GM23338 (cell line): ENCODE results near the gene ZBTB34. TPM values are rescaled to one million over a fixed set of nuclear protein-coding genes. Genes with fewer than 3 reads are reported as not detected.

Experiments used
- ATAC-seq: fragments of 200-7000 bp; cut with Tn5 transposase; 3 replicates; pipeline ENCODE4 v1.9.1; 2020
- DNase-seq: peaks from one replicate; pipeline ENCODE4 v3.0.0-alpha.2; 2015; ENCODE audit warnings: low spot score
- H2AFZ ChIP-seq: fragments of 200-600 bp; sonication (generic); 2 replicates; pipeline ENCODE4 v1.8.0; 2016; ENCODE audit warnings: antibody characterized with exemption, mild to moderate bottlenecking, moderate library complexity
- H3F3A ChIP-seq: fragments of 200-600 bp; sonication (generic); replicated peaks from 2 replicates; pipeline ENCODE4 v1.8.0; 2017; ENCODE audit warnings: antibody characterized with exemption, mixed run types, low read depth
- H3K27ac ChIP-seq: fragments of 200-600 bp; sonication (generic); 2 replicates; pipeline ENCODE4 v1.6.1; 2016; ENCODE audit warnings: low read depth
- H3K27me3 ChIP-seq: fragments of 200-600 bp; sonication (generic); 2 replicates; pipeline ENCODE4 v1.8.0; 2016; ENCODE audit warnings: mild to moderate bottlenecking, mixed run types, moderate library complexity; ENCODE audit not compliant: insufficient read depth
- H3K36me3 ChIP-seq: fragments of 200-600 bp; sonication (generic); 2 replicates; pipeline ENCODE4 v1.8.0; 2016; ENCODE audit warnings: mild to moderate bottlenecking; ENCODE audit not compliant: insufficient read depth
- H3K4me1 ChIP-seq: fragments of 200-600 bp; sonication (generic); 2 replicates; pipeline ENCODE4 v1.8.0; 2016; ENCODE audit warnings: mild to moderate bottlenecking, moderate library complexity; ENCODE audit not compliant: insufficient read depth
- H3K4me2 ChIP-seq: fragments of 200-600 bp; sonication (generic); 2 replicates; pipeline ENCODE4 v1.7.1; 2017; ENCODE audit warnings: mixed run types
- H3K4me3 ChIP-seq: fragments of 200-600 bp; sonication (generic); 2 replicates; pipeline ENCODE4 v1.6.1; 2016; ENCODE audit warnings: mixed run types
- H3K79me2 ChIP-seq: fragments of 200-600 bp; sonication (generic); replicated peaks from 2 replicates; pipeline ENCODE4 v1.8.0; 2017; ENCODE audit warnings: mild to moderate bottlenecking; ENCODE audit not compliant: insufficient read depth
- H3K9me2 ChIP-seq: fragments of 200-600 bp; sonication (generic); 2 replicates; pipeline ENCODE4 v1.8.0; 2017; ENCODE audit not compliant: insufficient read depth
- H4K20me1 ChIP-seq: fragments of 200-600 bp; sonication (generic); replicated peaks from 2 replicates; pipeline ENCODE4 v1.8.0; 2017; ENCODE audit warnings: mild to moderate bottlenecking; ENCODE audit not compliant: insufficient read depth
- H3K27ac Mint-ChIP-seq: 2 replicates; pipeline ENCODE4 v1.8.0; 2020; ENCODE audit warnings: inconsistent platforms, mild to moderate bottlenecking, moderate library complexity, mixed read lengths
- H3K27me3 Mint-ChIP-seq: 3 replicates; pipeline ENCODE4 v1.8.0; 2022; ENCODE audit warnings: low read depth, mild to moderate bottlenecking, moderate library complexity, mixed read lengths, inconsistent platforms; ENCODE audit not compliant: insufficient read depth, poor library complexity
- H3K36me3 Mint-ChIP-seq: 3 replicates; pipeline ENCODE4 v1.8.0; 2021; ENCODE audit warnings: low read depth, mild to moderate bottlenecking, inconsistent platforms, moderate library complexity, mixed read lengths
- H3K4me1 Mint-ChIP-seq: 3 replicates; pipeline ENCODE4 v1.8.0; 2020; ENCODE audit warnings: mild to moderate bottlenecking, inconsistent platforms, mixed read lengths
- H3K4me3 Mint-ChIP-seq: 3 replicates; pipeline ENCODE4 v1.8.0; 2021; ENCODE audit warnings: moderate library complexity, mild to moderate bottlenecking, inconsistent platforms, mixed read lengths
- H3K9me3 Mint-ChIP-seq: 3 replicates; pipeline ENCODE4 v1.8.0; 2020; ENCODE audit warnings: moderate library complexity, mild to moderate bottlenecking, inconsistent platforms, mixed read lengths
- CTCF ChIP-seq, 2 experiments: fragments of 200-600 bp in 1 of 2; sonication (generic) in 1 of 2; conservative IDR thresholded peaks; 2 replicates each; pipeline versions ENCODE4 v1.5.1 to v1.6.1; 2016 to 2017; ENCODE audit warnings: antibody characterized with exemption in 2 of 2, low read depth in 2 of 2, mild to moderate bottlenecking in 2 of 2, moderate library complexity in 1 of 2
- ETS1 ChIP-seq: IDR thresholded peaks from 2 replicates; pipeline ENCODE4 v1.6.1; 2016; ENCODE audit warnings: antibody characterized with exemption
- POLR2AphosphoS5 ChIP-seq: IDR thresholded peaks from 2 replicates; pipeline ENCODE4 v1.6.1; 2016; ENCODE audit warnings: antibody characterized with exemption, low read depth
- REST ChIP-seq: IDR thresholded peaks from one replicate; pipeline ENCODE4 v1.6.1; 2018; ENCODE audit warnings: antibody characterized with exemption; ENCODE audit not compliant: unreplicated experiment
- ZNF114 ChIP-seq: fragments of 250-450 bp; sonication (Bioruptor Pico); IDR thresholded peaks from 2 replicates; pipeline ENCODE4 v1.5.0; 2020; ENCODE audit warnings: mild to moderate bottlenecking, moderate library complexity
- polyA plus RNA-seq: library from polyadenylated mRNA; unstranded; fragments of >200 nt; fragmentation: Nextera tagmentation; extraction: Ambion mirVana; gene quantifications from 2 replicates; pipeline ENCODE4 v1.2.1, GENCODE V29; 2016
- total RNA-seq: library from RNA; depleted of rRNA; stranded (reverse); fragments of >200 nt; shearing (Covaris generic); gene quantifications from 2 replicates; pipeline ENCODE4 v1.2.3, GENCODE V29; 2014

The ZBTB34 gene
- total and polyA plus RNA-seq, 2 experiments from 2014 or later: 6.4 to 21.9 TPM

- H3K79me2 ChIP-seq: no peaks in the 10 kb centered on the region
- peaks cover 6% of the 10 kb centered on the region for H3K4me1 Mint-ChIP-seq
- H3K4me3 ChIP-seq: no peak overlapping the region
- no peaks in the 10 kb centered on the region; the same call in 2 of the 3 replicates for H3K9me3 Mint-ChIP-seq
- H3K27ac ChIP-seq: no peak overlapping the region
- H3K4me3 Mint-ChIP-seq: no peak overlapping the region
- H3K27ac Mint-ChIP-seq: no peak overlapping the region
- H3K4me2 ChIP-seq: no peak overlapping the region
- H3K27me3 Mint-ChIP-seq: no peaks in the 10 kb centered on the region
- ATAC-seq: no peak
- H4K20me1 ChIP-seq: no peaks in the 10 kb centered on the region
- no peak for TF ChIP-seq POLR2AphosphoS5
- no peak for TF ChIP-seq ZNF114
- TF ChIP-seq REST: no peak
- H3K27me3 ChIP-seq: no peaks in the 10 kb centered on the region
- DNase-seq: no peak
- H3K9me2 ChIP-seq: no peaks in the 10 kb centered on the region
- H3K36me3 ChIP-seq: no peaks in the 10 kb centered on the region
- no peaks in the 10 kb centered on the region for H3F3A ChIP-seq
- H3K4me1 ChIP-seq: peaks cover under 1% of the 10 kb centered on the region; the same call in 1 of the 2 replicates
- no peaks in the 10 kb centered on the region for H3K36me3 Mint-ChIP-seq
- no peak overlapping the region for H2AFZ ChIP-seq
These were observed 31.2 kb downstream of the ZBTB34 start for GRCh38 chr9:126891676-126892075.

GRCh38 chr9:126893079-126893478 lies 32.6 kb downstream of the ZBTB34 start:
- ATAC-seq (peak; percentile 35; the same call in 2 of the 3 replicates), DNase-seq (peak; percentile 61)
- H3K4me3 Mint-ChIP-seq: no peak overlapping the region

More at GRCh38 chr9:126893079-126893478, 32.6 kb downstream of the ZBTB34 start:
- peaks cover 4% of the 10 kb centered on the region; the same call in 2 of the 3 replicates for H3K4me1 Mint-ChIP-seq
- Histone ChIP-seq H4K20me1 (no peaks in the 10 kb centered on the region), H3K4me2 (no peak overlapping the region), H3K27ac (no peak overlapping the region), H3K9me2 (no peaks in the 10 kb centered on the region), H3K4me3 (no peak overlapping the region), H3K27me3 (no peaks in the 10 kb centered on the region), H2AFZ (no peak overlapping the region), H3K36me3 (no peaks in the 10 kb centered on the region), H3F3A (no peaks in the 10 kb centered on the region), H3K4me1 (no peaks in the 10 kb centered on the region), H3K79me2 (no peaks in the 10 kb centered on the region)
- no peaks in the 10 kb centered on the region for H3K36me3 Mint-ChIP-seq
- peak; percentile 69 to 73 for TF ChIP-seq CTCF (conservative IDR thresholded peaks at IDR 0.05; ENCODE audit: low read depth in 2 of 2)
- TF ChIP-seq ETS1: no peak
- H3K27ac Mint-ChIP-seq: no peak overlapping the region
- H3K9me3 Mint-ChIP-seq: no peaks in the 10 kb centered on the region; the same call in 2 of the 3 replicates
- H3K27me3 Mint-ChIP-seq: no peaks in the 10 kb centered on the region
